GM21825 (cell line): ENCODE data around the gene SPAG8.

Source experiments
- ATAC-seq: cut with Tn5 transposase; IDR thresholded peaks from one replicate; pipeline ENCODE4 v1.9.1; 2021; ENCODE audit warnings: mild to moderate bottlenecking, moderate library complexity; ENCODE audit not compliant: unreplicated experiment

The SPAG8 gene

DNA sequence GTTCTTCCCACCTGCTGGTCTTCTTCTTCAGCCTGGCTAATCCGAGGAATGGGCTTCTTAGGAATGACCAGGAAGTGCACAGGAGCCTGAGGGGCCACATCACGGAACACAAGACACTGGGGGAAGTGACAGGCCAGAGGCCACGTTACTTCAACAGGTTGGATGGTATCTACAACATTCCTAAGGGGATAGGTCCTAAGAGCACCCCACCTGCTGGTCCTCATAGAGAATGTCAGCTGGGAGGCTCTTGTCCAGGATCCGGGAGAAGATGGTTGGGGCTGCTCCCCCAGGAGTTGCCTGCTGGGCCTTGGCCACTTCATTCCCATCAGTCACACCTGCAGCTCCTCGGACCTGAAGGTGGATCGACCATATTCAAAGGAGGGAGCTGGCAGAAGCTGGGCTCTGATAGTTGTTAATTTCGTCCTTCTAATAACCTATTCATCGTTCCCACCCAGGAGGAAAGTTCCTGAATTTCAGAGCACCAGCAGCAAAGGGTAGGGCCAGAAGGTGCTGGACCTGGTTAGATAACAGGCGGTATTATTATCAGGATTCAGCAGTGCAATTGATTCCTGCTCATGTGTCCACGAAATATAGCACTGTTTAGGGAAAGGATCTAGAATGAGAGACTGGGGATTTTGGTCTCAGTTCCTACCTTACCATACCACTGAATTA lies 1.5 kb upstream of the SPAG8 start:
- ATAC-seq, result no peak

DNA sequence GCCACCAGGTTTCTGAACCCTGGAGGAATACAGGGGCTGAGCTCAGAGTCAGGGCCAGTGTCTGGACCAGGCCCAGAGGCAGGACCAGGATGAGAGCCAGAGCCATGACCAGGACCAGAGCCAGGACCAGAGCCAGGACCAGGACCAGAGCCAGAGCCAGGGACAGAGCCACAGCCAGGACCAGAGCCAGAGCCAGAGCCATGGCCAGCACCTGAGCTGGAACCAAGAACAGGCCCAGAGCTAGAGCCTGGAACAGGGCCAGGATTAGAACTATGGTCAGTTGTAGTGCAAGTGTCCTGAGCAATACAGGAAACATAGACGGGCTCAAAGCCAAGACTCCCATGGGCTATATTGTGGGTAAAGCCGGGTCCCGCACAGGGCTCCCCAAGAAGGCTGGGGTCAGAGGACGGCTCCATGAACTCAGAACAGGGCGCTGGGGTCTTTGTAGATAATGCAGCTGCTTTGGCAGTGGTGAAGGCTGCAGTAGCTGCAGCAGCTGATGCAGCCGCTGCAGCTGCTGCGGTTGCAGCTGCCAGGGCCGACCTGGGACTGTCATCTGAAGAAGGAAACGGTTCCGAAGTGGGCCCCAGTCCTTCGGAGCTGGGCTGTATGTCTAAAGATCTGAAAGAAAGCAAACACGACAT lies 559 bp downstream of the SPAG8 start:
- ATAC-seq, result no peak

DNA sequence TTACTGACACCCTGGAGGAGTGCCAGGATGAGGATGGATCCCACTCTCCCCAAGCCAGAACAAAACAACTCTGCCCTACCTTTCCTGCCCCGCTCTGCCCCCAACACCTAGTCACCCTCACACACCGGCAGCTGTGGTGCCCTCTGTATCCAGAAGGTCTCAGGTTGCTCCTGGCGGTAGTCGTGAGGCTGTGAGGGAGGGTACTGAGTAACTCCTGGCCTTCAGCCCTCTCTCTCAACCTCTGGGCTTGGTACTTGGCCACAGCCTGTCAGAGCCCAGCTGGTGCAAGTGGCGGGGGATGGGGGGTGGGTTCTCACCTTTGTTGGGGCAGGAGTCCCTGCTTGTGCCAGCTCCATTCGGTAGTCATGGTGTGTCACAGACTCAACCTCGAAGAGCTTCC lies 1.9 kb downstream of the SPAG8 start:
- ATAC-seq, result no peak

DNA sequence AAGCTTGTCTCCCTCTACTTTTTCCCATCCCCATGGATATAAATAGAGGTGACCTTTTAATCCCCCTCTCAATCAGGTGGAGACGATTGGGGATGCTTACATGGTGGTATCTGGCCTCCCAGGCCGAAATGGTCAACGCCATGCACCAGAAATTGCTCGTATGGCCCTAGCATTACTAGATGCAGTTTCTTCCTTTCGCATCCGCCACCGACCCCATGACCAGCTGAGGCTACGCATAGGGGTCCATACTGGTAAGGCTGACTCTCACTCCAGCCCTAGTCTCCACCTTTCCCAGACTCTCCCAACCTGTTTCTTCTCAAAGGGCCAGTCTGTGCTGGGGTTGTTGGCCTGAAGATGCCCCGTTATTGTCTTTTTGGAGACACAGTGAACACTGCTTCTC lies 3.6 kb downstream of the SPAG8 start:
- no peak for ATAC-seq

DNA sequence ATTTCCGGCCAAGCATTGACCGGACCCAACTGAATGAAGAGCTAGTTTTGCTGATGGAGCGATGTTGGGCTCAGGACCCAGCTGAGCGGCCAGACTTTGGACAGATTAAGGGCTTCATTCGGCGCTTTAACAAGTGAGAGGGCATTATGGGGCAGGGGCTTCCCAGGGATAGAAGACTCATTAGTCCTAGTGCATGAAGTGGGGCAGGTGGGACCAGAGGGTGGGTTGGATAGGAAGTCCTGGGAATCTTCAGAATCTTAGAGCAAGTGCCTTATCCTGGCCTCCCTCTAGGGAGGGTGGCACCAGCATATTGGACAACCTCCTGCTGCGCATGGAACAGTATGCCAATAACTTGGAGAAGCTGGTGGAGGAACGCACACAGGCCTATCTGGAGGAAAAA lies 6.0 kb downstream of the SPAG8 start:
- ATAC-seq, result no peak

DNA sequence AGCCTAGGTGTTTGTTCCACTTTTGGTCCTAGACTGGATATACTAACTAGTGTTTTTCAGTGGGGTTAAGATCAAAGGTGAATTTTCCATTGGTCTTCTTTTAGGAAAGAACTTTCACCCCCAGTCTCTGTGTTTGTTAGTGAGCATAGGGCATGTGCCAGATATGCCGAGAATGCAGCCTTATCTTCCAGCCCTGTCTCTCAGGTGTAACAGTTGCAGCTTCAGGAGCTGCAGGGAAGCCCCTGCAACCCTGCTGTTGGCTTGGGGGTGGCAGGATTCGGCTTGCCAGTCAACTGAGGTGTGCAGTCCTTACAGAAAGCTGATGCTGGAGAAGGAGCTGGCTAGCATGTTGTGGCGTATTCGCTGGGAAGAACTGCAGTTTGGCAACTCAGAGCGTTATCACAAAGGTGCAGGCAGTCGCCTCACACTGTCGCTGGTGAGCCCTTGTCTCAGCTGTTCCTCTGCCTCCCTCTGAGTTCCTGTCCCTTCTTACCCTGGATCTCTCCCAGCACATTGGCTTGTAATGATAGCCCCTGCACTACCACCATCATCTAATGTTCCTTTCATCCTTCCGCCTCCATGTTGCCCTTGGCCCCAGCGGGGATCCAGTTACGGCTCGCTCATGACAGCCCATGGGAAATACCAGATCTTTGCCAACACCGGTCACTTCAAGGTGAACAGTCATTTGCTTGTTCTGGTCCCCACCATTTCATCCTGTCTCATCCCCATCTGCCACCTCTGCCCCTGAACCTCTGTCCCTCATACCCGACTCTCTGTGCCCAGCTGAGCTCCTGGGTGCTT lies 10.5 kb downstream of the SPAG8 start:
- ATAC-seq, result no peak

DNA sequence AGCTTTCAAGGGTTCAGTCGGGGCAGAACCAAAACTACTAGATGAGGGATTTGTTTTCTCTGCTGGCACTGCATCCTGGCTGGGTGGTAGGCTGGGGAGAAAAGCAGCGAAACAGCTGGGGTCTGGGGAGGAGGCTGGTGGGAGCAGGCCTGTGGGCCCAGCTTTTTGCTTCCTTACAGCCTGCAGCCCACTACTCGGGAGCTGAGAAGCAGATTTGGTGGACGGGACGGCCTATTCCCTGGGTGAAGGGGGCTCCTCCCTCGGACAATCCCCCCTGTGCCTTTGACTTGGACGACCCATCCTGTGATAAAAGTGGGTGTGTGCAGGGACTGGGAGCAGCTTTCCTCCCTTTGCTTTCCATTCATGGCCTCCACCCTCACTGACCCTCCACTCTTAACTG lies 11.5 kb downstream of the SPAG8 start:
- no peak for ATAC-seq

DNA sequence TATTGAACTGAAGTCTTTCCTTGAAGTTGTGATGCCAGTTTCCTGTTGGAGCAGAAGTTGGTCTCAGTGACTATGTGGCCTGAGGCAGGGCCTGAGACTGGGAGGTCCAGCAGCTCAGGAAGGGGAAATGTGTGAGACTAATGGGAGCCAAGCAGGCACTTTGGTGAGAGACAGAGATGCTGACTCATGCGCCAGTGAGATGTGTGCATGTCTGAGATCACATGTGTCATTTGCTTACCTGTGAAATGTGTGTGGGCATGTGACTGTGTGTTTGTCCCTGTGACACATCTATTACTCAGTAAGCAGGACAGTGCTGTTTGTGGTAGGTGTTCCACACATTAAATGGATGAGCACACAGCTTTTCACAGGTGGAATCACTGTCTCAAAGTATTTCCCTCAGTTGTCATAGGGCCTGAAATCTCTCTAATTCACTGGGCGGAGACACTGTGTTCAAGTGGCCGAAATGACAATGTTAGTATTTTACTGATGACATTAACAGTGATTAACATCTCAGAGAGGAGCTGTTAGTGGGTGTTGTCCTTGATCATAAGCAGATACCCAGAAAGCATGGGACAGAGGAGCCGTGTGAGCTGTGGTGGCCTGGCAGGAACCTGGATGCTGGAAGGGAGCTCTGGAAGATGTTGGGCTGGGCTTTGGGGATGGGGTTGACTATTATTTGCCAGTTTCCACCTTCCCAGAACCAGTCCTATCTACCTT lies 13.2 kb downstream of the SPAG8 start:
- ATAC-seq, result peak; percentile 48

DNA sequence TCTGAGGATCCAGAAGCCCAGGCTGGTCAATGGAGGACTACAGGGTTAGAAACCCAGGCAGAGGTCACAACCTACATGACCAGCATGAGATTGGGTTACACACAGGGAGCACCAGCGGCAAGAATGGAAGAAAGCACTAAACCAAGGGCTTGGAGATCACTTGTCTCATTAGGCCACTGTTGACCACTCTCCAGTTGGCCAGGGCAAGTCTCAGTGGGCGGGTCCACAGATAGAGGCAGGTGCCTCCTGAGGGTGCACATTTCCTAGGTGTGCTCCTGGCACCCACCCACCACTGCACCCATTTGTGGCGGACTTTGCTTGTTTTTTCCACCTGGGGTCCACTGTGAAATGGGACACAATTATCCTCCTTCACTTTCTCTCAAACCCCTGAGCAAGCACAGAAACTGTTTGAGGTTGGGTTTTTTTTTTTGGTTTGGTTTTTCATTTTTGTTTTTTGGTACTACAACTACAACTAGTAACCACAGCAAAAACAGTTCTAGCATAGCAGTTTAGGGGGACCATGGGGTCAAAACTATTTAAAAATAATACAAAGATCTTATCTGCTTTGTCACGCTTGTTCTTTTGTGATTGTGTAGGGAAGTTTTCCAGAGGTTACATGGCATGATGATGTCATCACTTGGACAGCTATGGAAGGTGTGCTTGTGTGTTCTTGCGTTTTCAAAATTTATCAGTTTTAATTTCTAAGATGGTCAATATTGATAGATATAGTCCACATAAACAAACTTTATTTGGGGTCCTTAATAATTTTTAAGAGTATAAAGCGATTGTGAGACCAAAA lies 14.6 kb downstream of the SPAG8 start:
- no peak for ATAC-seq

DNA sequence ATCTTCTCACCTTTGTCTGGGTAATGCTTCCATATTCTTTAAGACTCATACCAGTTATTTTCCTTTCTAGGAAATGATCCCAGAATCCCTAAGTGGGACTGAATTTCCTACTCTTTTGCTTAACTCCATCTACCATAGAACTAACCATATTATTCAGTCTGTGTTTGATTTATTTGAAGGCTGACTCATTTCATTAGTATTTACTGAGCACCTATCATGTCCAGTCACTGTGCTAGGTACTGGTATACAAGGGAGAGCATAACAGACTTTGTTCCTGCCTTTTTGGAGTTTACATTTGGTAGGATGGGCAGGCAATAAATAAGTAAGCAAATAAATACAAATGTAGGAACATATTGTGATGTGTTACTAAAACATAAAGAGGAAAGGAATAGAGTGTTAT lies 16.4 kb downstream of the SPAG8 start:
- ATAC-seq, result no peak

DNA sequence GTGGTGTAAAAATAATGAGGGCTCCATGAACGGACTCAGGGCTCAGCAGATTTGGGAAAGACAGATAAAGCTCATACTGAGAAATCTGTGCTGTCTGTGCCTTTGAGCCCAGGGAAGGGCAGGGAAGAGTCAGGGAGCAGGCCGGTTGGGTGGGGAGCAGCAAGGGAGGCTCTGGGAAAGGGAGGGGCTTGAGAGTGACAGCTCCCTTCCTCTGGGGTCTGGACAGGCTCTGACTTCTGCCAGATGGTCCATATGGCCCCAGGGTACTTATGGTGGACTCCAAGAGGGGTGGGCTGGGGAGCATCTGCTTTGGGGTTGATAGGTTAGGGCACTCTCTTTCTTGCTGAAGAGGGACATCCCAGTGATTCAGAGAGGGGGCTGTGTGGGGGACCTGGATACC lies 18.6 kb downstream of the SPAG8 start:
- no peak for ATAC-seq

DNA sequence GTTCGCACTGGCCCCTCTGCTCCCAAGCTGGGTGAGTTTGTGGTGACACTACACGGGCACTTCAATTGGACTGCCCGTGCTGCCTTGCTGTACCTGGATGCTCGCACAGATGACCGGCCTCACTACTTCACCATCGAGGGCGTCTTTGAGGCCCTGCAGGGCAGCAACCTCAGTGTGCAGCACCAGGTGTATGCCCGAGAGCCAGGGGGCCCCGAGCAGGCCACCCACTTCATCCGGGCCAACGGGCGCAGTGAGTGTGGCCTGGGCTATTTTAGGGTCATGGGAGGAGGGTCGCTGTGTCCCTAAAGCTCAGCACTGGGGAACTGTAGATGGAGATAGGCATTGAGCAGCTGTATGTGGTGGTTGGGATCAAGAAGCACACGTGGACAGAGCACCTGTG lies 19.2 kb downstream of the SPAG8 start:
- no peak for ATAC-seq

DNA sequence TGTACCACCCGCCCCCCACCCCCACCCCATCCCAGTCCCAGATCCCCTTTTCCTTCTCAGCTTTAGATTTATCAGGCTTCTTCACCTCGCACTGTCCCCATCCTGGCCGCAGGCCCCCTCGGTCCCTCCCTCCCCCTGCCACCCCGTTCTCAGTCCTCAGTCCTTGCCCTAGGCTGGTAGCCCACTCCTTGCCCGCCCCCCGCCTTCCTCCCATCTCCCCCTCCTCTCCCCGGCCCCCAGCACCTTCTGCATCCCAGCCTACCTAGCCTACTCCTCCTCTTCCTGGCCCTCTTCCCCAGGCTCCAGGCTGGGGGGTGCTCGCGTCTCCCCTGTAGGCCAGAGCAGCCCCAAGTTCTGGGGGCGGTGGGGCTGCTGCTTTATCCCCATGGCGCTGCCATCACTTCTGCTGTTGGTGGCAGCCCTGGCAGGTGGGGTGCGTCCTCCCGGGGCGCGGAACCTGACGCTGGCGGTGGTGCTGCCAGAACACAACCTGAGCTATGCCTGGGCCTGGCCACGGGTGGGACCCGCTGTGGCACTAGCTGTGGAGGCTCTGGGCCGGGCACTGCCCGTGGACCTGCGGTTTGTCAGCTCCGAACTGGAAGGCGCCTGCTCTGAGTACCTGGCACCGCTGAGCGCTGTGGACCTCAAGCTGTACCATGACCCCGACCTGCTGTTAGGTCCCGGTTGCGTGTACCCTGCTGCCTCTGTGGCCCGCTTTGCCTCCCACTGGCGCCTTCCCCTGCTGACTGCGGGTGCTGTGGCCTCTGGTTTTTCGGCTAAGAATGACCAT lies 19.8 kb downstream of the SPAG8 start:
- no peak for ATAC-seq

DNA sequence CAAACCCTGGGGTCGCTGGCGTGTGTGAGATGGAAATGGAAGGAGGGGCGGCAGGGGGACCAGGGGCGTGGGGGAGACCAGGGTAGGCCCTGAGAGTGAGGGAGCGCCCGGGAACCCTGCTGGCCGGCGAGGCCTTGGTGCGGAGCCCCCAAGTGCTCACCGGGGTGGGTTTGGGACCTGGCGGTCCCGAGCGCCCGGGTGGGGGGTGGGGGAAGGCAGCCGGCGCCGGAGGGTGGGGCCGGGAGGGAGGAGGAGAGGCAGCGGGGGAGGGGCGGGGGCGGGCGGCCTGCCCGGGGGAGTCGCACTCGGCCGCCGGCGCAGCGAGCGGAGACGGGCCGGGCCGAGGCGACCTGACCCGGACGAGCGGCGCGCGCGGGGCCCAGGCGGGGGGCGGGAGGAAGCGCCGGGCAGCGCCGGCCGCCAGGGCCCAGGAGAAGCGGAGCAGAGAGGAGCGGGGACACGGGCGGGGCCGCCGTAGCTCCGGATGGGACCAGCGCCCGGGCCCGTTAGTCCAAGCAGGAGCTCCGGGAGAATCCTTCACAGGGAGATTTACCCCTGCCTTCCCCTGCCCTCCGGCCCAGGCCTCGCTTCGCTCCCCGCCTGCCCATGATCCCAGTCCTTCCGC lies 20.7 kb downstream of the SPAG8 start, which contains the start of gene NPR2:
NPR2 (plus strand) TSS at position 295 of the 625 bp plus-strand sequence. CDS start 818 bp downstream, outside the sequence.
- no peak for ATAC-seq

DNA sequence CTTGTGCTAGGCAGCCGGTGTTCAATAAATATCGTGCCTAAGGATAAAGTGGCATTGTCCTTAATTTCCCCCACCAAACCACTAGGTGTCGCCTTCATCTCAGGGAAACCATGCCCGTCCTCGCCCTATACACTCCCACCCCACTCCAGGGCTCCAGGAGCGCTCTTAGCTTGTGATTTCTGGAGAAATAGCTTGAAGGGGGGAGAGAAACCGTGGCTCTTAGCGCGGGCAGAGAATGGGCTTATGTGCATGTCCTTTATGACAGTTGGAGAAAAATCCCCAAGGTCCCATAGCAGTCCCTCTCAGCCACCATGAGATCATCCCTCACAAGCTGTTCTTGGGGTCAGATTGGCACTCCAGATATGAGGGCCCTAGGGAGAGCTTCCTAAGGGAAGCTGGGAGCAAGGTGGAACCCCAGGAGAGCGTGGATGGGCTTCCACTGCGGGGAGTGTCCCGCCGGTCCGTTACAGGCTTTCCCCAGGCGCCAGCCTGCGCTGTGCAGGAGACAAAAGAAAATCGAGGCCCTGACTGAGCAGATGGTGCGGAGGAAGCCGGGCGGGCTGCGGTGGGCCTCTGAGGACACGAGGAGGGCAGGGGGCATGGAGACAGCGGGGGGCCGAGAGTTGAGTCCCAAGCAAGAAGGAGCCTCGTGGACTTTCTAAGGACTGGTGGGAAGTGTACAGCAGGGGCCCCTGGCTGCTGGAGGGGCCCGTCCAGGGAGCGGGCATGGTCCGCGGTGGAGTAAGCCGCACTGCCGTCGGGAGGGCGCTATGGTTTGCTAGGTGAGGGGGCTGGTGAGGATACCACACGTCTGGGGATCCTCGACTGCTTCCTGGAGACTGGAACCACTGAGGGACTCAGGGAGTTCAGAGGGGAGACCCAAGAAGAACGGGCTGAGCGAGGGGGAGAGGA lies 21.4 kb downstream of the SPAG8 start:
- ATAC-seq, result no peak

DNA sequence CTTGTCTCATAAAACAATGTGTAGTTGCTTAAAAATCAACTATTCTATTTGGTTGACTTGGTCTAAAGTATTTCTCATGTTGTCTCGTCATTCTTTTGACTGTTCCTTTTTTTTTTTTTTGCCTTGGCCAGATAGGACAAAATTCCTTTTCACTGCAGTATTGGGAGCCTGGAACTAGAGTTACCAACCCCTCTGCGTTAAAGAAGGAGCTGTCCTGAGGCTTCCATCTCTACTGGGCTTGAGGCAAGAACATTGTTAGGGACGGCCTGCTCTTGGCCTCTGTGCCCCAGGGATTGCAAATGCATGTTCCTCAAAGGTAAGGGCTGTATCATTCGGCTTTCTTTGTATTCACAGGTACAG lies 22.1 kb downstream of the SPAG8 start:
- no peak for ATAC-seq

DNA sequence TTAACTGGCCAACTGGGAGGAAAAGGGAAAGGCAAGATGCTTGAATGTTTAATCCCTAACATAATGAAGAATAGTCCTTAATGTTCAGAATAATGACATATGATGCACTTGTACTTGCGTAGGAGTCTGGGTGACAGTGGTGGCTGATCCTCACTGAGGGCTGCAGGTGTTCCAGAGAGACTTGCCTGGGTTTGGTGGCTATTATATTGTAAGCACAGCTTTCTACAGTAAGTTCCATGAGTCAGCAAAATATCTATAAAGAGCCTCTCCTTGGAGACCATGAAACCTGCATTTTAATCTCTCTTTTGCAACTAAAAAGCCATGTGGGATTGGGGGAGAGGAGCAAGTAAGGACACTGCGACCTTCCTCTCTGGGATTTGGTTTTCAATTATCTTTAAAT lies 22.5 kb downstream of the SPAG8 start:
- ATAC-seq, result no peak

DNA sequence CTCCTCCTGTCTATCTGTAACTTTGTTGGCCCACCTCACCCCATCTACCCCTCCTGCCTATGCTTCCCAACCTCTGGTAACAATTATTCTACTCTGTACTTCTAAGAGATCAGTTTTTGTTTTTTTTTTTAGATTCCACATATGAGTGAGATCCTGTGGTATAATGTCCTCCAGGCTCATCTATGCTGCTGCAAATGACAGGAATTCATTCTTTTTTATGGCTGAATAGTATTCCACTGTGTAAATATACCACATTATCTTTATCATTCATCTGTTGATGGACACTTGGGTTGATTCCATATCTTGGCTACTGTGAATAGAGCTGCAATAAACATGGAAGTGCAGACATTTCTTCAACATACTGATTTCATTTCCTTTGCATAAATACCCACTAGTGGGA lies 28.6 kb downstream of the SPAG8 start:
- ATAC-seq, result no peak
